Hepatic stellate cell (primary cell): ENCODE measurements around the gene PROS1.
"Not testable (repeated sequence)": the region's sequence is repeated elsewhere in the genome, so short reads cannot be mapped to it uniquely, and the experiment has no call there.

ENCODE experiments used
- DNase-seq: peaks from one replicate; pipeline ENCODE4 v3.0.0; 2011; ENCODE audit warnings: low spot score

PROS1 gene

GRCh38 chr3:93969443-93969842 lies 4.3 kb downstream of the PROS1 start:
- DNase-seq: peak; percentile 19

DNA sequence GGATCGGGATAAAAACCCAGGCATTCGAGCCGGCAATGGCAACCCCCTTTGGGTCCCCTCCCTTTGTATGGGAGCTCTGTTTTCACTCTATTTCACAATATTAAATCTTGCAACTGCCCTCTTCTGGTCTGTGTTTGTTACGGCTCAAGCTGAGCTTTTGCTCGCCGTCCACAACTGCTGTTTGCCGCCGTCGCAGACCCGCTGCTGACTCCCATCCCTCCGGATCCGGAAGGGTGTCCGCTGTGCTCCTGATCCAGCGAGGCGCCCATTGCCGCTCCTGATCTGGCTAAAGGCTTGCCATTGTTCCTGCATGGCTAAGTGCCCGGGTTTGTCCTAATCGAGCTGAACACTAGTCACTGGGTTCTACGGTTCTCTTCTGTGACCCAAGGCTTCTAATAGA lies 8.6 kb downstream of the PROS1 start:
- not testable (repeated sequence) for DNase-seq

GRCh38 chr3:93962798-93963197 lies 10.9 kb downstream of the PROS1 start:
- no peak for DNase-seq

- DNase-seq: no peak
These were observed 12.2 kb downstream of the PROS1 start for GRCh38 chr3:93961489-93961888.

- no peak for DNase-seq
These were observed 12.7 kb downstream of the PROS1 start for GRCh38 chr3:93961026-93961425.

DNA sequence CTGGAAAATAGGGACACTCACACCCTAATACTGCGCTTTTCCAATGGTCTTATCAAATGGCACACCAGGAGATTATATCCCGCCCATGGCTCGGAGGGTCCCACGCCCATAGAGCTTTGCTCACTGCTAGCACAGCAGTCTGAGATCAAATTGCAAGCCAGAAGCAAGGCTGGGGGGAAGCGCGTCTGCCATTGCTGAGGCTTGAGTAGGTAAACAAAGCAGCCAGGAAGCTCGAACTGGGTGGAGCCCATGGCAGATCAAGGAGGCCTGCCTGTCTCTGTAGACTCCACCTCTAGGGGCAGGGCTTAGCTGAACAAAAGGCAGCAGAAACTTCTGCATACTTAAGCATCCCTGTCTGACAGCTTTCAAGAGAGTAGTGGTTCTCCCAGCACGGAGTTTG lies 23.7 kb downstream of the PROS1 start:
- not testable (repeated sequence) for DNase-seq

- not testable (repeated sequence) for DNase-seq
These were observed 36.2 kb downstream of the PROS1 start for GRCh38 chr3:93937485-93937884.

DNA sequence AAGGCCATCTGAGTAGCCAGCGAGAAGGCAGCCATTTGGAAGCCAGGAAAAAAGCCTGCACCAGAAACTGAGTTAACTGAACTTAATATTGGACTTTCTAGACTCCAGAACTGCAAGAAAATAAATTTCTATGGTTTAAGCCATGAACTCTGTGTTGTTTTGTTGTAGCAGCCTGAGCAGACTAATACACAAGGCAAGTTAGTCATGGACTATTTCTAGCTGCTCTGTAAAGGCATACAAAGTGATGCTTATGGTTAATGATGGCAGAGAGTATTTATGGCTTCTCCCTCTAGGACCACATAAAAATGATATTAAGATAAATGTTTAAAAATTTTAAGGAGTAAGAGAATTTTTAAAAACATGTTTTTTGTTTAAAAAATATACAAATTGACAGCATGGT lies 37.1 kb downstream of the PROS1 start:
- DNase-seq: no peak

DNA sequence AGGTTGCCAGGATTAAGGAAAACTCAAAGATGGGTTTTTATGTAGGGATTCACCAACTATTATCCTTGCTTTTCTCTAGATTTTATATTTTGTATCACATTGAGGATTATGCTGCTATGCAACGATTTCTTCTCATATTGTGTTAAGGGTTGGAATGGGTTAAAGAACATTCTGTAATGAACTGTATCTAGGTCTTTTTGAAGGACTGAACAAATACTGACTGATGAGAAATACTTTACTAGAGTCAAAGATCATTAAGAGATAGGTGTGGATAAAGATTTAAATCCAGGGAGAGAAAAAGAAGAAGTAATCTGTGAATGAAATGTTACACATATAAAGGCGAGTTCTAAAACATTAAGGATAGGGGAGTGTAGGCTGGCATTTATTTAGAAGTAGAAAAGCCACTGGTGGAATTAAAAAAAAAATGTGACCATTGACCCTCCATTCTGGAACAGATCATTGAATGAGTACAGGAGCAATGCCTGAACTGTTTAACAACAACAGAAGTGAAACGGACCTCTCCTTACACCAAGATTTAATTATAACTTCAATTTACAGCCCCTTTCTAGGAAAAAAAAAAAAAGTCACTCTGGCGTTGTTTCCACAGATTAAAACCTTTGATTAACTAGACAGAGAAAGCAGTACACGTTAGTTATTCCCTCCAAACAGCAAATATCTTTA lies 39.2 kb downstream of the PROS1 start:
- no peak for DNase-seq

DNA sequence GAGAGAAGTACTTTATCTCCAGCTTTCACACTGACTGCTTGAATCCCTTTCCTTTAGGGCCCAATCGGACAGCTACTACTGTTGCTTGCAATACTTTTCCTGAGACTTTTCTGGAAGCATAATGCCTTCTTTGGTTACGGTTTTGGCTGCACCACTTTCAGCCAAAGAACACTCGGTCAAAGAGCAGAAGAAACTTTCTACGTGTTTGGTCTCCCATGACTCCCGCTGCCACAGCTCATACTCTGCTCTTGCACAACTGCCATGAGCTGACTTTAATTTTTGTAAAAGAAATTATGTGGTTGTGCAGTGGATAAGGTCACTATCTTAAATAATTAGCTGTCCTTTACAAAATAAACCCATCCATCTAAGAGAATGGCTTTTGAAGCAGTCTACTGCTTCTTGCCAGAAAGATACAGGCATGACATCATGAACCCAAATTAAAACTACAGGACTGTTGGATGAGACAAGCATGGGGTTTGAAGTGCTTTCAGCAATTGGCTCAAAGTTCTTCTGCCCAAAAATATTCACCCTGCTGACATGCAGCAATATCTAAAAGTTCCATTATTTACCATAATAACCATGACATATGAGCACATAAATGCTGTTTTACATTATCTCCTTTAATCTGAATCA lies 42.0 kb downstream of the PROS1 start:
- no peak for DNase-seq

DNA sequence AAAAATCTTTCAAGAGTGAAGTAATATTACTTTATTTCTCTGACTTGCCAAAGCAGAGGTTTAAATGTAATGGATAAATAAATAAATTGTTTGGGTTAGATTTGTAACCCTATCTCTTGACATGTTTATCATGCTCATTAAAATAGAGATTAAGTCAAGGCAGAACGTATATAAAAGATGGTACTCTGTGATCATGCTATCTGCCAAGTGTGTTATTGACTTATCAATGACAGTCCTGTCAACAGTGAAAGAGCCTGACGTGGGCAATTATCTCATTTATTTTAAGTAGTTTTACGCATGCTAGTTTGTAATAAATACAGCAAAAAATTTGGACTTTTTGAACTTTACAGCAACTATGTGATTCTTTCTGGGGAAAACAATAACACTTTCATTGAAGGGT lies 43.7 kb downstream of the PROS1 start:
- DNase-seq: no peak

GRCh38 chr3:93926789-93927188 lies 46.9 kb downstream of the PROS1 start:
- no peak for DNase-seq

DNA sequence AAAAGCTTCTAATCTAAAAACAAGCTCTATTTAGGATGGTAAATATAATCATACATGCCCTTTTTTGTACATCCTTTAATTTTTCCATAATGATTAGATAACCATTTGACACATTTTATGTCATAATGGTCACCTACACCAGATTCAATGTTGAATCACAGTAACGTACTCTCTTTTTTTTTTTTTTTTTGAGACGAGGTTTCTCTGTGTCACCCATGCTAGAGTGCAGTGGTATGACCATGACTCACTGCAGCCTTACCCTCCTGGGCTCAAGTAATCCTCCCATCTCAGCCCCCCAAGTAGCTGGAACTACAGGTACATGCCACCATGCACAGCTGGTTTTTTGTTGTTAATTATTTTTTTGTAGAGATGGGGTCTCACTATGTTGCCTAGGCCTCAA lies 49.2 kb downstream of the PROS1 start:
- DNase-seq: no peak

DNA sequence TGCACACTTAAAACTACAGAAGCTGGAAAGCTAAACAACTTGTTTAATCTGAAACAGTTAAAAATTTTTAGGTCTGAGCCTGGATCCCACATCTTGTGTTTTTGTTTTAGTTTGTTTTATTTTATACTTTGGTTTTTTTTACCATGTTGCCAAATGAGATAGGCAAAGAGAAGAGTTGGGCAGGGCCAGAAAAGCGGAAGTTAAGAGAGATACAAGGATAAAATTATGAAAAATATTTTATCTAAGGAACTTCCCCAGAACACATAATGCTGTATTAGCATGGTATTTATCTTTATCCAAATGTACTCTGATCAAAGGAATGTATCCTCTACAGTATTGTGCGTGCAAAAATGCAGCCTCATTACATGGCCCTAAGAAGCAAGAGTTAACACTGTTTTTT lies 50.7 kb downstream of the PROS1 start:
- no peak for DNase-seq

GRCh38 chr3:93917546-93918029 lies 56.1 kb downstream of the PROS1 start:
- not testable (repeated sequence) for DNase-seq

GRCh38 chr3:93913623-93914022 lies 60.1 kb downstream of the PROS1 start:
- DNase-seq: not testable (repeated sequence)

DNA sequence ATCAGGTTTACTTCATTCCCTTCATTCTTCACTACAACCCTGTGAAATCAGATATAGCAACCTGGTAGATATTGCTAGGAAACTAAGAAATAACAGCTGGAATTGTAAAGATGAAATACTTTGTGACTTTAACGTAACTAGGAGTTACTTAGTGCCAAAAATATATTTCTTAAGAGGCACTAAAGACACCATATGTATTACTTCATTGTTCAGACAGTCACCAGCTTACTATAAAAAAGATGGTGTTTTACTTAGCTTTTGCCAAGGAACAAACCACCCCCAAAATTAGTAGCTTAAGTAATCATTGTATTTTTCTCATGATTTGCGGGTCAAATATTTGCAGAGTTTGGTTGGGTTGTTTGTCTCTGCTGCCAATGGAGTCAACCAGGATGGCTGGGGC lies 62.5 kb downstream of the PROS1 start:
- DNase-seq: no peak

DNA sequence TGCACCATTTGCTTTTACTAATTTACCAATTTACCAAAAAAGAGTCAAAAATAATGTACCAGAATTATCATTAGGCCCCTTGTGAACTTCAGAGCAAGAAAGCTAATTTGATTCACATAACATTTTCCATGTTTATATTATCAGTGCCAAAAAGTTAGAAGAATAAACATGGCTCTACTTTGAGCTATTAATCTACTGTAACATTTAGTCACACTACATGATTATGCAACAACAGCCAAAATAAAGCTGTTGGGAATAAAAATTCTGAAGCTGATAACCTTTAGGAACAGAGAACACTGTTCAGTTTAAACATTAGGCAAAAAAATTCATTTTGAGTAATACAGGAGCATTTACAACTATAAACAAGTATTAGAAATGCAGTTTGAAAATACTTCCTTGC lies 63.6 kb downstream of the PROS1 start:
- no peak for DNase-seq

DNA sequence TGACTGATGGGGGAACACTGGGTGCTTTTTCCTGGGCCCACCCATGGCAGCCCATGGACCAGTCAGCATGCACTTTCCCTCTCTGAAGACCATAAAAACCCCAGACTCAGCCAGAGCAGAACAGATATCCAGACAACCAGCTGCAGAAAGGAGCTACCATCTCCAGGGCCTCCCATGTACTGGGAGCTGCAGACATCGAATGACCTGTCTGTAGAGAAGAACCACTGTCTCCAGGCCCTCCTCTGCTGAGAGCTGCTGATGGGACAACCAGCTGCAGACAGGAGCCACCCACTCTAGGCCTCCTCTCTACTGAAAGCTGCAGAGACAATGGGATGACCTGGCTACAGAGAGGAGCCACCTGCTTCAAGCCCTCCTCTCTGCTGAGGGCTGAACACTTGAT lies 66.6 kb downstream of the PROS1 start:
- no peak for DNase-seq

- DNase-seq: no peak
These were observed 67.5 kb downstream of the PROS1 start for GRCh38 chr3:93906245-93906644.

DNA sequence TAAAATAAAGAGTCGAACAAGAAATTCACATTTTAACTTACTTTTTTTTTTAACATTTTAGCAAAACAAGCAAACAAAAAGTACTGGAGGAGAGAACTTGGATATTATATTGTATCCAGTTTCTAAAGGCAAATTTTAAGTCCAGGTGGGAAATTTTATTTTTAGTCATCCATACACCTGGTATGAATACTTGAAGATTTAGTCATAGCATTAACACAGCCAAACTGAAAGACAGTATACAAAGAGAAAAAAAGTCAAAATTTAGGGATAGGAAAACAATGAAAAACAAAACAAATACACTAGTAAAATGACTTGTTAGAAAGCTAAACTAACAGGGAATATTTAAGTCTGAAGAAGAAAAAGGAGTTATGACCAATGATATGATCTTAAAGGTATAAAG lies 69.1 kb downstream of the PROS1 start:
- no peak for DNase-seq

DNA sequence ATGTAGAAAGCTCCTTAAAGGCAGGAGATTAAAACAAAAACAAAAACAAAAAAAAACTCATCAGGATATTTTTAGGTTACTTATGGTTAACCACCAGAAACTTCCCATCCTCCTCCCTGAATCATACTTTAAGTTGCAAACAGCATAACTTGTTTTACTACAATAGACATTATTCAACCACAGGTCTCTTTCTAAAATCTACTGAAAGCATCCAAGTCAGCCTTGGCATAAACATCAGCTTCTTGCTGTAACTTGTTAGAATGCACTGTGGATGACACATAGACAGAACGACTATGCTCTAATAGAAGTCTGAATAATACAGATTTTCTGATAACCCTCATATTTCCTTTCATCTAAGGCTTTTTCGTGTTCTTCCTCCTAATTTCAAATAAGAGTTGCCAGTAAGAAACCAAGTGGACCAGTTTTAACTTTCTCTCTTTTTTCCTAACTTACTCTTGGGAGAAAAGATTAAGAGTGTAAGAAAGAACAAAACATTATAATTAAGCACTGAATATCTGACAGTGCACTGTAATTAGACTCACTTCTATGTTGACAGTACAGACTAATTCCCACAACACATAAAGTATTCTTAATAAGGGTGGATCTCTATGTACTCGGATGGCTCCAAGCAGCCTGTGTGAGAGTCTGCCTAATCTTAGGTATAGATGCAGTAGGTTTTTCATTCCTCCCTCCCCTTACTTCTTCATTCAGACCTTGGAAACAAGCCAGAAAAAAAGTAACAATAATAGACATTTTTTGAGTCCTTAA lies 95.3 kb downstream of the PROS1 start:
- DNase-seq: not testable (repeated sequence)

DNA sequence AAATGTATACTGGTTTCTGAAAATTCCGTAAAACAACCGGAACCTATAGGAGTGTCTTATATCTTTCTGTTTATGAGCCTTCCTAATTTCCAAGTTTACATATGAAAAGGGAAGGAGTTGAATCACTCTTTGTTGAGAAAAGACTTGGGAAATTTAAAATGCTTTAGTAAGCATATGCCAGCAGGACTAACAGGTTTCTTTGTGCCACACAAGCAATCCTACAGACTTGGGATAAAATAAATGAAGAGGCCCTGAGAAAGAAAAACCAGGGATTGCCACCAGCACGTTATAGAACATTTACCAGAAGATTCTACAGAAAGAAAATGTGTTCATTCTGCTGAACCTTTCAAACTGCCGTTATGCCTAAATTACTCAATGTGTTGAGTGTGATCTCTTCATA lies 96.3 kb downstream of the PROS1 start:
- not testable (repeated sequence) for DNase-seq
